ENCODE results near the gene MEIS3.

Gene MEIS3

GRCh38 chr19:47445527-47445926 is 26.2 kb upstream of the MEIS3 start:
- TF ChIP-seq ZFX (IDR thresholded peaks at IDR 0.05) = no peak
- no peak for TF ChIP-seq CTCF (conservative IDR thresholded peaks at IDR 0.05)

GRCh38 chr19:47444388-47444821 is 25.1 kb upstream of the MEIS3 start:
- TF ChIP-seq ZFX (IDR thresholded peaks at IDR 0.05) (no peak), CTCF (conservative IDR thresholded peaks at IDR 0.05) (no peak)
- no peak overlapping the region for H3K27ac ChIP-seq

More at GRCh38 chr19:47445527-47445926, 26.2 kb upstream of the MEIS3 start:
- H3K27ac ChIP-seq = no peak overlapping the region

- TF ChIP-seq ZFX (IDR thresholded peaks at IDR 0.05) (no peak), CTCF (conservative IDR thresholded peaks at IDR 0.05) (no peak)
- H3K27ac ChIP-seq = no peak overlapping the region
These were observed 24.0 kb upstream of the MEIS3 start for GRCh38 chr19:47443331-47443730.

- H3K27ac ChIP-seq = no peak overlapping the region
- TF ChIP-seq CTCF (conservative IDR thresholded peaks at IDR 0.05) (no peak), ZFX (IDR thresholded peaks at IDR 0.05) (no peak)
These were observed 19.5 kb upstream of the MEIS3 start for GRCh38 chr19:47438793-47439220.

GRCh38 chr19:47437500-47437899 is 18.2 kb upstream of the MEIS3 start:
- H3K27ac ChIP-seq = no peak overlapping the region
- TF ChIP-seq CTCF (conservative IDR thresholded peaks at IDR 0.05) (no peak), ZFX (IDR thresholded peaks at IDR 0.05) (no peak)

GRCh38 chr19:47436712-47437401 is 17.5 kb upstream of the MEIS3 start:
- TF ChIP-seq ZFX (IDR thresholded peaks at IDR 0.05) (no peak), CTCF (conservative IDR thresholded peaks at IDR 0.05) (peak; percentile 74)
- H3K27ac ChIP-seq = no peak overlapping the region

GRCh38 chr19:47435883-47436417 is 16.6 kb upstream of the MEIS3 start:
- H3K27ac ChIP-seq = no peak overlapping the region
- TF ChIP-seq CTCF (conservative IDR thresholded peaks at IDR 0.05) (no peak), ZFX (IDR thresholded peaks at IDR 0.05) (no peak)

Data from C4-2B (cell line).